HepG2 (cell line): ENCODE measurements around the gene USP34. TPM values are rescaled to one million over a fixed set of nuclear protein-coding genes. Genes with fewer than 3 reads are reported as not detected.

Experiments
- ATAC-seq: fragments of 200-7000 bp; cut with Tn5 transposase; 3 replicates; pipeline ENCODE4 v1.9.1; 2020; ENCODE audit warnings: mild to moderate bottlenecking, moderate library complexity
- BruUV-seq: library from RNA; stranded (reverse); fragments of 400-500 nt; replicated peaks from 2 replicates; lab custom pipeline; 2021; lab: Mats Ljungman, UMichigan
- CTCF ChIA-PET: fragments of 300-600 bp; formaldehyde crosslinking; extraction: SDS; loops from one replicate; lab custom pipeline; 2021; ENCODE audit warnings: low total read pairs, inconsistent platforms, low intra/inter-chr PET ratio; lab: Yijun Ruan, JAX
- POLR2A ChIA-PET: fragments of 350-600 bp; sonication (Branson Sonifier 250); formaldehyde crosslinking; loops from one replicate; lab custom pipeline; 2020; ENCODE audit warnings: antibody characterized with exemption, inconsistent platforms; lab: Yijun Ruan, JAX
- DNase-seq: peaks from one replicate; pipeline ENCODE4 v3.0.0-alpha.2; 2015; ENCODE audit warnings: low spot score
- FAIRE-seq: peaks from 3 replicates; lab custom pipeline; 2011; peaks lifted over from hg19 to GRCh38; lab: Jason Lieb, UNC
- H2AFZ ChIP-seq: one replicate; pipeline ENCODE4 v1.6.1; 2011; ENCODE audit warnings: low read length, inconsistent platforms
- H3K27ac ChIP-seq: fragments of 300-600 bp; 3 replicates; pipeline ENCODE4 v1.8.0; 2011; ENCODE audit warnings: mixed run types, mild to moderate bottlenecking, mixed read lengths, low read length, inconsistent platforms; ENCODE audit not compliant: insufficient read depth; ENCODE audit errors: extremely low read length
- H3K27me3 ChIP-seq, 2 experiments: fragments of 200-600 bp in 1 of 2; 2 replicates in 1 of 2; 3 replicates in 1 of 2; pipeline versions ENCODE4 v1.6.0 to v1.8.0; 2011; ENCODE audit warnings: low read length in 2 of 2, mild to moderate bottlenecking in 2 of 2, moderate library complexity in 2 of 2, inconsistent platforms in 1 of 2; ENCODE audit not compliant: insufficient read depth in 2 of 2, control insufficient read depth in 1 of 2
- H3K36me3 ChIP-seq, 2 experiments: fragments of 200-600 bp in 1 of 2; replicated peaks in 1 of 2; 2 replicates in 1 of 2; 3 replicates in 1 of 2; pipeline versions ENCODE4 v1.5.1 to v1.8.0; 2011; ENCODE audit warnings: low read length in 2 of 2, inconsistent platforms in 1 of 2; ENCODE audit not compliant: insufficient read depth in 2 of 2, control insufficient read depth in 1 of 2
- H3K4me1 ChIP-seq: 2 replicates; pipeline ENCODE4 v1.5.1; 2012; ENCODE audit warnings: low read length, inconsistent platforms; ENCODE audit not compliant: insufficient read depth
- H3K4me2 ChIP-seq: 2 replicates; pipeline ENCODE4 v1.6.0; 2011; ENCODE audit warnings: low read depth, low read length, inconsistent platforms
- H3K4me3 ChIP-seq, 3 experiments: fragments of 200-600 bp in 1 of 3; sonication (generic), shearing (Covaris generic) in 1 of 3; replicated peaks in 1 of 3; 2 replicates each; pipeline ENCODE4 v1.5.1; 2011 to 2016; ENCODE audit warnings: low read length in 3 of 3, inconsistent platforms in 2 of 3, low read depth in 2 of 3, mild to moderate bottlenecking in 2 of 3, control low read depth in 1 of 3, mixed read lengths in 1 of 3; ENCODE audit not compliant: insufficient read depth in 1 of 3
- H3K79me2 ChIP-seq: one replicate; pipeline ENCODE4 v1.6.1; 2011; ENCODE audit warnings: low read length, inconsistent platforms; ENCODE audit not compliant: insufficient read depth
- H3K9ac ChIP-seq: 2 replicates; pipeline ENCODE4 v1.6.0; 2011; ENCODE audit warnings: mild to moderate bottlenecking, low read depth, low read length, inconsistent platforms; ENCODE audit not compliant: insufficient read depth
- H3K9me3 ChIP-seq: 2 replicates; pipeline ENCODE4 v1.5.1; 2012; ENCODE audit warnings: mild to moderate bottlenecking, low read length
- H4K20me1 ChIP-seq: 2 replicates; pipeline ENCODE4 v1.6.0; 2011; ENCODE audit warnings: inconsistent platforms, mild to moderate bottlenecking, low read length, moderate library complexity; ENCODE audit not compliant: insufficient read depth
- ATF7 ChIP-seq, 2 experiments: fragments of 450-650 bp in 1 of 2; sonication (generic) in 1 of 2; formaldehyde crosslinking in 1 of 2; IDR thresholded peaks; 2 replicates each; pipeline versions ENCODE4 v1.4.0 to v1.6.1; 2016 to 2020; ENCODE audit warnings: antibody characterized with exemption in 1 of 2, mild to moderate bottlenecking in 1 of 2, missing genetic modification reagents in 1 of 2
- ETV6 ChIP-seq: sonication (generic); formaldehyde crosslinking; conservative IDR thresholded peaks from 2 replicates; pipeline ENCODE4 v1.4.0; 2020; ENCODE audit warnings: missing genetic modification reagents
- HES4 ChIP-seq: sonication (generic); formaldehyde crosslinking; IDR thresholded peaks from 2 replicates; pipeline ENCODE4 v1.9.0; 2021; ENCODE audit warnings: mild to moderate bottlenecking, missing genetic modification reagents, borderline replicate concordance
- HNRNPL ChIP-seq: fragments of 200-400 bp; formaldehyde crosslinking; IDR thresholded peaks from 2 replicates; pipeline ENCODE4 v1.6.1; 2017; ENCODE audit warnings: mild to moderate bottlenecking, low read depth, low read length
- KDM6A ChIP-seq: IDR thresholded peaks from 2 replicates; pipeline ENCODE4 v1.6.1; 2016; ENCODE audit warnings: low read depth
- MIXL1 ChIP-seq: IDR thresholded peaks from 2 replicates; pipeline ENCODE4 v1.6.1; 2016
- NFE2L1 ChIP-seq: sonication (generic); formaldehyde crosslinking; IDR thresholded peaks from 2 replicates; pipeline ENCODE4 v1.4.0; 2020; ENCODE audit warnings: missing genetic modification reagents, mild to moderate bottlenecking, borderline replicate concordance
- ZFP82 ChIP-seq: sonication (generic); formaldehyde crosslinking; IDR thresholded peaks from 2 replicates; pipeline ENCODE4 v1.5.1; 2020; ENCODE audit warnings: mild to moderate bottlenecking, missing genetic modification reagents, borderline replicate concordance
- ZMYM3 ChIP-seq: sonication (generic); formaldehyde crosslinking; IDR thresholded peaks from 2 replicates; pipeline ENCODE4 v1.5.1; 2020; ENCODE audit warnings: mild to moderate bottlenecking, missing genetic modification reagents
- ZNF557 ChIP-seq: sonication (generic); formaldehyde crosslinking; IDR thresholded peaks from 2 replicates; pipeline ENCODE4 v1.4.0; 2020; ENCODE audit warnings: missing genetic modification reagents
- ZSCAN25 ChIP-seq: sonication (generic); formaldehyde crosslinking; IDR thresholded peaks from 2 replicates; pipeline ENCODE4 v1.8.0; 2022; ENCODE audit warnings: mild to moderate bottlenecking, missing genetic modification reagents
- WGBS: methylation state at CpG from one replicate; pipeline ENCODE4 v1.1.6; 2017; ENCODE audit warnings: low lambda C conversion rate; 5-methylcytosine and 5-hydroxymethylcytosine counted together
- in situ Hi-C: cut with HindIII; loops from 2 replicates; pipeline ENCODE4 v1.10.0; 2017; ENCODE audit warnings: low pct_unique_long_range_greater_than_20kb; ENCODE audit not compliant: extremely low pct_ligation_motif_present
- intact Hi-C: fragments of 100-400 bp; cut with micrococcal nuclease; formaldehyde crosslinking; loops from one replicate; pipeline ENCODE4 v1.10.0; 2022; ENCODE audit not compliant: unreplicated experiment
- polyA plus RNA-seq, 8 experiments: library from polyadenylated mRNA; depleted of rRNA in 3 of 8; stranded (reverse) in 7 of 8; unstranded in 1 of 8; fragments of >200 nt; fragmentation: Illumina TruSeq in 4 of 8; extraction: Trizol in 4 of 8; gene quantifications; 2 replicates each; pipeline versions ENCODE4 v1.2.1 to v1.2.3, GENCODE V29; 2011 to 2016; ENCODE audit warnings: low read depth in 4 of 8, missing spikeins in 1 of 8, mixed read lengths in 1 of 8; ENCODE audit not compliant: insufficient read depth in 1 of 8
- total RNA-seq, 5 experiments: library from RNA; depleted of rRNA; stranded (reverse); fragments of >200 nt; fragmentation: Illumina TruSeq; extraction: Trizol; gene quantifications; 2 replicates each; pipeline ENCODE4 v1.2.3, GENCODE V29; 2016; ENCODE audit warnings: low read depth in 1 of 5
- TF ChIP-seq, protein P1 (sequence below): sonication (generic); formaldehyde crosslinking; IDR thresholded peaks from 2 replicates; pipeline ENCODE4 v1.5.0; 2020; ENCODE audit warnings: missing genetic modification reagents
- TF ChIP-seq, protein P2 (sequence below): sonication (generic); formaldehyde crosslinking; IDR thresholded peaks from 2 replicates; pipeline ENCODE4 v1.8.1; 2022; ENCODE audit warnings: mild to moderate bottlenecking, missing genetic modification reagents
- TF ChIP-seq, protein P3 (sequence below), 2 experiments: IDR thresholded peaks; 2 replicates each; pipeline ENCODE4 v1.6.1; 2011 to 2012; ENCODE audit warnings: low read length in 2 of 2, borderline replicate concordance in 1 of 2, low read depth in 1 of 2, mild to moderate bottlenecking in 1 of 2, moderate library complexity in 1 of 2

USP34 gene
- total and polyA plus RNA-seq, 2 of the 13 experiments (the other 11 are each of a cell fraction or from before 2014, with no cell fraction given): 99.2 to 100 TPM

DNA sequence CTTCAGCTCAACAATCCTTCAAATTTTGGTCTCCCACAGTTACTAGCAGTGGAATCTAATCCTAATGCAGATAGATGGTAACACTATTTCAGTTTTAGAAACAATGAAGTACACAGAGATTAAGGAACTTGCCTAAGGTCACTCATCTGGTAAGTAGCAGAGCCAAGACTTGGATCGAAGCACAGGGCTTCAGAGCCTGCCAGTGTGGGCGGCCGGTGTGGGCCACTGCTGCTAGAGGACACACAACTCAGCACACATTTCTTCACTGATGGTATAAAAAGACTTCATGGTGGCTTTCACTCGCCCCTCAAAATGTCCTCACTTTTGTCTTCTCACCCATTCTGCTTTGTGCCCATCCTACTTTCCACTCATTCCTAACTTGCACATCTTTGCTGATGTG, 297.8 kb downstream of the USP34 start:
- TF ChIP-seq HNRNPL (no peak), NFE2L1 (CRISPR knock-in tag) (no peak), ZNF557 (no peak), ZMYM3 (CRISPR knock-in tag) (no peak)
- TF ChIP-seq, protein P1, sequence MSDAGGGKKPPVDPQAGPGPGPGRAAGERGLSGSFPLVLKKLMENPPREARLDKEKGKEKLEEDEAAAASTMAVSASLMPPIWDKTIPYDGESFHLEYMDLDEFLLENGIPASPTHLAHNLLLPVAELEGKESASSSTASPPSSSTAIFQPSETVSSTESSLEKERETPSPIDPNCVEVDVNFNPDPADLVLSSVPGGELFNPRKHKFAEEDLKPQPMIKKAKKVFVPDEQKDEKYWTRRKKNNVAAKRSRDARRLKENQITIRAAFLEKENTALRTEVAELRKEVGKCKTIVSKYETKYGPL: no peak
- TF ChIP-seq, protein P2, sequence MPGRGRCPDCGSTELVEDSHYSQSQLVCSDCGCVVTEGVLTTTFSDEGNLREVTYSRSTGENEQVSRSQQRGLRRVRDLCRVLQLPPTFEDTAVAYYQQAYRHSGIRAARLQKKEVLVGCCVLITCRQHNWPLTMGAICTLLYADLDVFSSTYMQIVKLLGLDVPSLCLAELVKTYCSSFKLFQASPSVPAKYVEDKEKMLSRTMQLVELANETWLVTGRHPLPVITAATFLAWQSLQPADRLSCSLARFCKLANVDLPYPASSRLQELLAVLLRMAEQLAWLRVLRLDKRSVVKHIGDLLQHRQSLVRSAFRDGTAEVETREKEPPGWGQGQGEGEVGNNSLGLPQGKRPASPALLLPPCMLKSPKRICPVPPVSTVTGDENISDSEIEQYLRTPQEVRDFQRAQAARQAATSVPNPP (CRISPR knock-in tag): no peak
- TF ChIP-seq, all 625 proteins: peak for 0
- no peaks in the 10 kb centered on the region for H4K20me1 ChIP-seq
- H3K9ac ChIP-seq: no peak overlapping the region
- CTCF ChIA-PET: no interaction called here
- no peak for DNase-seq
- H3K79me2 ChIP-seq: peaks cover 5% of the 10 kb centered on the region
- no peak for FAIRE-seq
- H3K27me3 ChIP-seq: no peaks in the 10 kb centered on the region
- no peaks in the 10 kb centered on the region for H3K36me3 ChIP-seq
- no TSS peak for BruUV-seq
- no peak overlapping the region for H3K4me2 ChIP-seq
- H3K27ac ChIP-seq: no peak overlapping the region
- no peak overlapping the region for H3K4me3 ChIP-seq
- H2AFZ ChIP-seq: no peak overlapping the region
- H3K9me3 ChIP-seq: no peaks in the 10 kb centered on the region
- intact Hi-C loops: no loop called here
- POLR2A ChIA-PET: interaction anchor here (1.0 kb wide), 1 partner anchor 28 kb away, joined by 3 read pairs; no protein-coding TSS in a partner anchor
- WGBS: 62% methylated on average over 4 of the region's 4 CpGs
- no peak for ATAC-seq
- H3K4me1 ChIP-seq: peaks cover 24% of the 10 kb centered on the region
- in situ Hi-C loops: no loop called here

DNA sequence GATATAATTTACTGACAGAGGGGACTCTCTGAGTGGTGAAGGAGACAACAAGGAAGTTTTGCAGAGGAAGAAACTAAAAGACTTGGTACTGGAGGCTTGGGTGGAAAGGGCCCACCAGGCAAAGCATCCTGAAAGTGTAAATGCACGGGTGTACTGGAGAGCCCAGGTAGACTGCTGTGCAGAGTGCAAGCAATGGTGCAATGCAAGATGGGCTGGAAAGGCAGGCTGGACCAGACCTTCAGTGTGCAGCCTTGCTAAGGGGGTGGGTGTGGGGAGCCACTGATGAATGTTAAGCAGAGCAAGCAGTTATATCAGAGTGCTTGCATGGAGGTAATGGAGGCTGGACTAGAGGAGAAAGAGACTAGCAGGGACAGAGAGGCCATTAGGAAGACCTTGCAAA, 298.2 kb downstream of the USP34 start:
- intact Hi-C loops (no loop called here), in situ Hi-C loops (no loop called here)
- H3K4me2 ChIP-seq: no peak overlapping the region
- peaks cover under 1% of the 10 kb centered on the region for H3K79me2 ChIP-seq
- no peaks in the 10 kb centered on the region for H4K20me1 ChIP-seq
- WGBS: 9% methylated on average over 1 of the region's 1 CpG
- H3K9ac ChIP-seq: no peak overlapping the region
- no peaks in the 10 kb centered on the region for H3K36me3 ChIP-seq
- ChIA-PET POLR2A (interaction anchor here (1.0 kb wide), 1 partner anchor 28 kb away, joined by 3 read pairs; no protein-coding TSS in a partner anchor), CTCF (no interaction called here)
- no peaks in the 10 kb centered on the region for H3K9me3 ChIP-seq
- no TSS peak for BruUV-seq
- H3K27ac ChIP-seq: no peak overlapping the region
- H2AFZ ChIP-seq: no peak overlapping the region
- no peaks in the 10 kb centered on the region for H3K27me3 ChIP-seq
- ATAC-seq (no peak), DNase-seq (no peak), FAIRE-seq (no peak)
- H3K4me3 ChIP-seq: no peak overlapping the region
- peaks cover 22% of the 10 kb centered on the region for H3K4me1 ChIP-seq
- TF ChIP-seq ATF7 (IDR thresholded peaks at IDR 0.05) (no peak), ATF7 (CRISPR knock-in tag; IDR thresholded peaks at IDR 0.05) (no peak), ZFP82 (no peak), ZSCAN25 (CRISPR knock-in tag) (no peak), KDM6A (CRISPR knock-in tag) (no peak), ETV6 (CRISPR knock-in tag) (no peak), MIXL1 (no peak), HES4 (CRISPR knock-in tag) (no peak)
- TF ChIP-seq, protein P3, sequence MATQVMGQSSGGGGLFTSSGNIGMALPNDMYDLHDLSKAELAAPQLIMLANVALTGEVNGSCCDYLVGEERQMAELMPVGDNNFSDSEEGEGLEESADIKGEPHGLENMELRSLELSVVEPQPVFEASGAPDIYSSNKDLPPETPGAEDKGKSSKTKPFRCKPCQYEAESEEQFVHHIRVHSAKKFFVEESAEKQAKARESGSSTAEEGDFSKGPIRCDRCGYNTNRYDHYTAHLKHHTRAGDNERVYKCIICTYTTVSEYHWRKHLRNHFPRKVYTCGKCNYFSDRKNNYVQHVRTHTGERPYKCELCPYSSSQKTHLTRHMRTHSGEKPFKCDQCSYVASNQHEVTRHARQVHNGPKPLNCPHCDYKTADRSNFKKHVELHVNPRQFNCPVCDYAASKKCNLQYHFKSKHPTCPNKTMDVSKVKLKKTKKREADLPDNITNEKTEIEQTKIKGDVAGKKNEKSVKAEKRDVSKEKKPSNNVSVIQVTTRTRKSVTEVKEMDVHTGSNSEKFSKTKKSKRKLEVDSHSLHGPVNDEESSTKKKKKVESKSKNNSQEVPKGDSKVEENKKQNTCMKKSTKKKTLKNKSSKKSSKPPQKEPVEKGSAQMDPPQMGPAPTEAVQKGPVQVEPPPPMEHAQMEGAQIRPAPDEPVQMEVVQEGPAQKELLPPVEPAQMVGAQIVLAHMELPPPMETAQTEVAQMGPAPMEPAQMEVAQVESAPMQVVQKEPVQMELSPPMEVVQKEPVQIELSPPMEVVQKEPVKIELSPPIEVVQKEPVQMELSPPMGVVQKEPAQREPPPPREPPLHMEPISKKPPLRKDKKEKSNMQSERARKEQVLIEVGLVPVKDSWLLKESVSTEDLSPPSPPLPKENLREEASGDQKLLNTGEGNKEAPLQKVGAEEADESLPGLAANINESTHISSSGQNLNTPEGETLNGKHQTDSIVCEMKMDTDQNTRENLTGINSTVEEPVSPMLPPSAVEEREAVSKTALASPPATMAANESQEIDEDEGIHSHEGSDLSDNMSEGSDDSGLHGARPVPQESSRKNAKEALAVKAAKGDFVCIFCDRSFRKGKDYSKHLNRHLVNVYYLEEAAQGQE (IDR thresholded peaks at IDR 0.05; ENCODE audit: borderline replicate concordance in 1 of 2, low read depth in 1 of 2, low read length in 2 of 2): no peak
